NCI-H128 (cell line): ENCODE measurements around the gene NPR1.
A peak's percentile ranks its signal among the peaks of the same experiment; 100 is the strongest.
"Not testable (repeated sequence)": the region's sequence is repeated elsewhere in the genome, so short reads cannot be mapped to it uniquely, and the experiment has no call there.

Source experiments
- DNase-seq: peaks from one replicate; lab custom pipeline; 2025; ENCODE audit not compliant: unreplicated experiment; lab: John Stamatoyannopoulos, UW

Gene NPR1

DNA sequence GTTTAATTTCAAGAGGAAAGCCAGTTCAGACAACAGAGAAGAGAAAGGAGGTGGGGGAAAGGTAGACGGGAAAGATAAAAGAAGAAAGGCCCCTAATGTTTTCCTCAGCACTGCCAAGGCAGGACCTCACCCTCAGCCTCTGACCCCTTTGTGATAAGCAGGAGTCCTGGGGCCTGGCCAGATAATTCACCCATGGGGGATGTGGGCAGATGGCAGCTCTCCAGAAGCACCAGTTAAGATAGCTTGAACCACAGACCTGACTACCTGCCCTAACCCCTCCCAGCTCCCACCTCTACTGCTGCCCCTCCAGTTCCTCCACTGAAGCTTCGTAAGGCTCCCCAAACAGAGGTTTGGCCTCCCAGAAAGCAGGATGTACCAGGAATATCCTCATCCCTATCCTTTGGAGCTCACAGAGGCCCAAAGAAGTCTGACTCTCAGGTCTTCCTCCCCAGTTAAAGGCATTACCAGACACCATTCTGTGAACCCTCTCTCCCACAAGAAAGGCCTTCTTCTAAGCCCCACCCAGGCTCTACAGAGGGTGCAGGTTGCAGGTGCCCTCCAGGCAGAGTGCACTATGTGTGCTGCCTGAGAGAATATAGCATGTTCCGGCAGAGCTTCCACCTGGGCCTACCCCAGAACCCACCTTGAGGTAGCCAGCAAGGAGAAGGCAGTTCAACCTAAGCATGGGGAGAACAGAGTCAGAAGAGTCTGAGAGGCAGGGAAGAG, 29.2 kb upstream of the NPR1 start:
- no peak for DNase-seq

- DNase-seq, result no peak
These were observed 28.6 kb upstream of the NPR1 start for GRCh38 chr1:153649863-153650235.

DNA sequence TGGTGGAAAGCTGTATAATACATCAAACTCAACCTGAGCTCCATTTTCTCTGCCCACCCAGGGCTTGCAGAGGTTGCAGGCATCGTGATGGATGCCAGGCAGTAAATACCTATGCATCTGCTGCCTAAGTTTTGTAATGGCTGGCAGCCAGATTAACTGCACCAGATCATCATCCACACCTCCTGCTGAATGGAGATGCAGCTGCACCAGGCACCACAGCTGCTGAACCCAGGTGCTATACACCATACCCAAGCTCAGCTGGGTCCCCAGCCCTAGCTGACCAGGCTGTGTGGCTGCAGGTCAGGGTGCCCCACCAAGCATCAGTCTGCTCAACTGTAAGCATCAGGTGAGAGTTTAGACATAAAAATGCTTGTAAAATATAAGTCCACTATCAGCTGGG, 26.7 kb upstream of the NPR1 start:
- DNase-seq, result no peak

DNA sequence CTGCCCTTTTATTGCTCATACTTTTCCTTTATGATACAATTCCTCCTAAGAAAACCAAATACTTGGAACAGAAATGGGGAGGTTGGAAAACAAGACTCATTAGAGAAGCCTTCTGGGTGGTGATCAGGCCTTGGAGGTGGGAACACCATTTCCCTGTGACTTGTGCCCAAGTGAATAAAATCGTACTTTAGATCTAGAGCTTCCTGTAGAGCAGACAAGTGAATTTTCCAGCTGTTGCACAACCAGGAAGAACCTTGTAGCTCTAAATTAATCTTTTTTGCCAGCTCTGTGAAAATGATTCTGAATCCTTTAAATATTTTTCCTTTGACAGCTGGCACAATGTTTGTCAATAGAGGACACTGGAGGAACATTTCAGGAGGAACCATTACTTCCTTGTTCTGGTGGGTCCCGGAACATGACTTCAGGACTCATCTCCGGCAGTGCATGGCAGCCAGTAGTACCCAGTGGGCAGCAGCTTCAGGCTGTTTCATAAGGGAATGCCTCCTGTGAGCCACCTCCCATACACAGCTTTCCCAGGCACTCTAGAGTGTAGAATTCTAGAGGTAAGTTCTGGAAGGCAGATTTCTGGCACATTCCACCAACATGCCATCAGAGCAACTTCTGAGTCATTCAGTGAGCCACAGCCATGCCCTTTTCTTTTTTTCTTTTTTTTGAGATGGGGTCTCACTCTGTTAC, 25.5 kb upstream of the NPR1 start:
- DNase-seq, result no peak

- DNase-seq, result no peak
These were observed 23.2 kb upstream of the NPR1 start for GRCh38 chr1:153655333-153655732.

DNA sequence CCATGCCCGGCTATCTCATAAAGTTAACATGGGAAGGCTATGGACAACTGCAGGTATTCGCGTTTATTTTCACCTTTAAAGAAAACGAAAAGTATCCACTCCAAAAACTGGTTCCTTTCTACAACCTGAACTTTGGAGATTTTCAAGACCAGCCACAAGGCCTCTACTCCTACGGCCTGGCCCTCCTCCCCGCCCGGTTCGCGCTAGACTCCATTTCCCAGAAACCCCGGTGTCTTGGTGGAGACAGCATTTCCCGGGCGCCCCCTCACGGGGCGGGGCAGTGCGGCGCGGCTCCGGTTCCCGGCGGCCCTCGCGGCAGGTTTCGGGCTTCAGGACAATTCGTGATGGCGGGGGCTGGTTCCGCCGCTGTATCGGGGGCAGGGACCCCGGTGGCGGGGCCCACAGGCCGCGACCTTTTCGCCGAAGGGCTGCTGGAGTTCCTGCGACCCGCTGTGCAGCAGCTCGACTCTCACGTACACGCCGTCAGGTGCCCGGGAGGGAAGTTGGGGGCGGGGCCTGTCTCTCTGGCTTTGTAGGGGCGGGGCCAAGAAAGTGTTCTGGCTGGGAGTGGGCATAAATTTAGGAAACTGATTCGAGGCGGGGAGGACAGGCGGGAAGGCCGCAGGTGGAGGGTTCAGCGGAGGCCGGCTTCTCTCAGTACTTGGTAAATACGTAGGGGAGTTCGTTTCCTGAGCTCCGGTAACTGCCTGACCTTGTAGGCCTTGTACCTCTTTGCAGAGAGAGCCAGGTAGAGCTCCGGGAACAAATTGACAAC, 19.9 kb upstream of the NPR1 start, which contains the start of gene SNAPIN:
SNAPIN (plus strand) TSS at position 304 of the 775 bp plus-strand sequence; CDS start at position 345, 41 bp downstream.
- peak; percentile 77 for DNase-seq

GRCh38 chr1:153659175-153659534, 19.3 kb upstream of the NPR1 start:
- no peak for DNase-seq

GRCh38 chr1:153659656-153660055, 18.8 kb upstream of the NPR1 start:
- DNase-seq, result no peak

GRCh38 chr1:153661111-153661708, 17.3 kb upstream of the NPR1 start:
- no peak for DNase-seq

GRCh38 chr1:153662269-153662668, 16.2 kb upstream of the NPR1 start:
- no peak for DNase-seq

GRCh38 chr1:153663211-153663610, 15.3 kb upstream of the NPR1 start:
- no peak for DNase-seq

DNA sequence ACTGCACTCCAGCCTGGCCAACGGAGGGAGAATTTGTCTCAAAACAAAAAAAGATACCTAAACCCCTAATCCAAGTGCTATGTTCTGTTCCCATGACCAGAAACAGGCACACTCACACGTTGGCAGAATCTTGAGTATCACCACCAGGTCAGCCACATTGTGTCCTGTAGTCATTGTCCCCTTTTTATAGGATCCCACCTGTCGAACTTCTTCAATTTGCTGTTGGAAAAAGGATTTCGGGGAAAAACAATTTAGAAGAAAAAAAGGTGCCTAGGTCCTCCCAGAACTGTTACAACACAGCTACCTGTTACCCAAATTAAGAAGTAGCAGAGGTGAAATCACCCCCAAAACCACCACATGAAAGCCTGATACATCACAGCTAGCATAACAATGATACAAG, 11.0 kb upstream of the NPR1 start:
- no peak for DNase-seq

GRCh38 chr1:153668672-153669071, 9.8 kb upstream of the NPR1 start:
- DNase-seq, result not testable (repeated sequence)

- DNase-seq, result no peak
These were observed 8.9 kb upstream of the NPR1 start for GRCh38 chr1:153669606-153670005.

DNA sequence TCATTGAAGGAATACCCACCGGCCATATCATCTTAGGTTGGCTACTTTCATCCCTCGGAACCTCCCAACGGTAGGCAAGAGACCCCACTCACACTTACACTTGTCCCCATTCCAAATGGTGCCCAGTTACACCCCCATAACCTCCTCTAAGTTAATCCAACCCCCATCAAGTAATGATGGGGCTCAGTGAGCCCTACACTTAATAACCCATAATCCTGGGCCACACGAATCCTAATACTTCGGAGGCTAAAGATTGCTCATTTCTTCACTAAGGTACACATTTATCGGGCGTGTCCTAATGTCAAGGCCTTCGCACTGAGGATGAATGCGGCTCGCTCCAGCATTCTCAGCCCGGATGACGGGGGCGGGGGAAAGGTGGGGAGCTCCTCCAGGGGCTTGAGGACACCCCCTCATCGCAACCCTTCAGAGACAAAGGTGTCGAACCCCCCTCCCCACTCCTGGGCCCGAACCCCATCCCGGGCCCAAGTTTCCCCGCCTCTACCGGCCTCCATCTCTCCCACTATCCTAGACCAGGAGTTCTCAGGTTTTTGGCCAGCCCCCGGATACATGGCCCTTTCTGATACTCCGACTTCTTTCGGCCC, 8.1 kb upstream of the NPR1 start:
- DNase-seq, result no peak

DNA sequence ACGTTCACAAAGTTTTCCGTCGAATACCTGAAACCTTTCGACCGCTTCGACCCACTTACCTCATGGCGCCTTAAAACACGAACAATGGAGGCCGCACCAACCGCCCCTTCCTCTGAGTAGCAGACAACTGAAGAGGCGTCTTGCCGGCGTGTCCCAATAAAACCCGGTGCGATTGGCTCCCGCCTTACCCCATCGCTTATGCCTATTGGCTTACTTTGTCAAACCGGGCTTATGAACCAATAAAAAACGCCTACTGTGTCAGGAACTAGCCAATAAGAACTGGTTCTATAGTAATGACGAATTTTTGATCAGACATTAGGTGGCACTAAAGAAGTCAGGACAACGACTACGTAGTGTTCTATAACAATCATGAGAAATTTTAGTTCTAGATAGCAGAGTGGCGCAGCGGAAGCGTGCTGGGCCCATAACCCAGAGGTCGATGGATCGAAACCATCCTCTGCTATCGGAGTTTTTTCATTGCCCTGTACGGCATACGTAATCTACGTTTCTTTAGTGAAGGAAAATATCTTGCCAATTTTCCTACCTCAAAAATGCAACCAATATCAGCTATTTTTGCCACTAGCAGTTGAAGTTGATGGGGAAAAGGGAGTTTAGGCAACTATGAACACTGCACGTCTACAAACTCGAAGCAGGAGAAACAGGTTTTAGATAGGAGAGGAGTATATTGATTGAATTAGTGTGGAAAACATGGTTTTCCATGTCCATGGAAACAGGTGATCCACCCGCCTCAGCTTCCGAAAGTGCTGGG, 7.4 kb upstream of the NPR1 start, which contains the start of gene ILF2:
ILF2 (minus strand) TSS at position 135 of the 769 bp plus-strand sequence; CDS start at position 64, 71 bp downstream.
- peak; percentile 99 for DNase-seq

DNA sequence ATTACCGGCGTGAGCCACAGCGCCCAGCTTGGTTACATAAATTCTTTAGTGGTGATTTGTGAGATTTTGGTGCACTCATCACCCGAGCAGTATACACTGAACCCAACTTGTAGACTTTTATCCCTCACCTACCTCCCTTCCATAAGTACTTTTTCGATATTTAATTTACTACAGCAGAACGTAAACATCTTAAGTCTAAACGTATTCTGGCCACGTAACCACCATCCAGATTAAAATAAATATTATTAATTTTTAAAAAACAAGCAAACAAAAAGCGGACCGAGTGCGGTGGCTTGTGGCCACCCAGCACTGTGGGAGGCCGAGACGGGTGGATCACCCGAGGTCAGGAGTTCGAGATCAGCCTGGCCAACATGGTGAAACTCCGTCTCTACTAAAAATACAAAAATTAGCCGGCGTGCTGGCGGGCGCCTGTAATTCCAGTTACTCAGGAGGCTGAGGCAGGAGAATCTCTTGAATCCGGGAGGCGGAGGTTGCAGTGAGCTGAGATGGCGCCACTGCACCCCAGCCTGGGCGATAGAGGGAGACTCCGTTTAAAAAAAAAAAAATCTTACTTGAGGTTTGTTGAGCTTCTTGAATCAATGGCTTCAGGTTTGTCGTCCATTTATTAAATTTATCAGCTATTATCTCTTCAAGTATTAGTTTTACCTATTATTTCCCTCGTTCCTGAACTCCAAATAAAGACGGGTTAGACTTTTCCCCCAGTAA, 6.7 kb upstream of the NPR1 start:
- not testable (repeated sequence) for DNase-seq

DNA sequence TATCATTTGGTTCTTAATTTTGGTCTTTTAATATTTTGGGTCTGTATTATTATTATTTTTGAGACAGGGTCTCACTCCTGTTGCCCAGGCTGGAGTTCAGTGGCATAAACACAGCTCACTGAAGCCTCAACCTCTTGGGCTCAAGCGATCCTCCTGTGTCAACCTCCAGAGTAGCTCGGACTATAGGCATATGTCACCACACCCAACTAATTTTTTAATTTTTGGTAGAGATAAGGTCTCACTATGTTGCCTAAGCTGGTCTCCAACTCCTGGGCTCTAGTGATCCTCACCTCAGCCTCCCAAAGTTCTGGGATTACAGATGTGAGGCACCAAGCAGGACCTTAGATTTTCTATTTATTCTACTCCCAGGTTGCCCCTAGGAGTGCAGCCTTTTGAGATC, 5.0 kb upstream of the NPR1 start:
- DNase-seq, result no peak

- DNase-seq, result peak; percentile 19
These were observed 570 bp upstream of the NPR1 start for GRCh38 chr1:153677718-153678518.
